HEK293 (cell line): Measurements from ENCODE around the gene FNDC1.

Experiments
- ATF2 ChIP-seq: fragments of 450-650 bp; formaldehyde crosslinking; IDR thresholded peaks from 2 replicates; pipeline ENCODE4 v1.5.1; 2016; ENCODE audit warnings: missing biosample characterization, missing genetic modification characterization, low read depth
- CTCF ChIP-seq: fragments of 450-650 bp; formaldehyde crosslinking; IDR thresholded peaks from 2 replicates; pipeline ENCODE4 v1.5.1; 2016; ENCODE audit warnings: missing biosample characterization, missing genetic modification characterization
- PRDM10 ChIP-seq: fragments of 450-650 bp; formaldehyde crosslinking; IDR thresholded peaks from 2 replicates; pipeline ENCODE4 v1.5.1; 2016; ENCODE audit warnings: missing biosample characterization, missing genetic modification characterization
- ZBTB8A ChIP-seq: fragments of 450-650 bp; formaldehyde crosslinking; IDR thresholded peaks from 2 replicates; pipeline ENCODE4 v1.5.1; 2016; ENCODE audit warnings: missing biosample characterization, missing genetic modification characterization
- ZNF10 ChIP-seq: fragments of 450-650 bp; formaldehyde crosslinking; IDR thresholded peaks from 2 replicates; pipeline ENCODE4 v1.5.1; 2017; ENCODE audit warnings: missing biosample characterization, missing genetic modification characterization

- TF ChIP-seq PRDM10 (tag by site-specific recombination) = no peak
- TF ChIP-seq CTCF = no peak
- TF ChIP-seq ZNF10 (tag by site-specific recombination) = no peak
- no peak for TF ChIP-seq ZBTB8A (tag by site-specific recombination)
- TF ChIP-seq ATF2 (tag by site-specific recombination) = no peak
These were observed 2.9 kb downstream of the FNDC1 start for GRCh38 chr6:159172091-159172491.
